Kidney (tissue), 22 donors: ENCODE measurements around the gene CRIP1. TPM values are rescaled to one million over a fixed set of nuclear protein-coding genes. Genes with fewer than 3 reads are reported as not detected.

ENCODE experiments used
- DNase-seq, 5 donors: peaks; one replicate each; pipeline ENCODE4 v3.0.0-alpha.2; 2013 to 2020
- FAIRE-seq: peaks from 2 replicates; lab custom pipeline; 2012; peaks lifted over from hg19 to GRCh38; lab: Jason Lieb, UNC
- H3K27ac ChIP-seq, 2 donors: one replicate each; pipeline ENCODE4 v1.7.0; 2013; ENCODE audit warnings: low read depth in 2 of 2, low read length in 2 of 2, inconsistent platforms in 1 of 2
- H3K27me3 ChIP-seq: one replicate; pipeline ENCODE4 v1.7.1; 2013; ENCODE audit warnings: low read length, inconsistent platforms; ENCODE audit not compliant: control insufficient read depth, insufficient read depth
- H3K36me3 ChIP-seq, 3 donors: one replicate each; pipeline versions ENCODE4 v1.7.0 to v1.7.1; 2013; ENCODE audit warnings: low read length in 3 of 3, control low read depth in 1 of 3, inconsistent platforms in 1 of 3; ENCODE audit not compliant: insufficient read depth in 3 of 3, control insufficient read depth in 2 of 3
- H3K4me1 ChIP-seq, 3 donors: one replicate each; pipeline versions ENCODE4 v1.7.0 to v1.7.1; 2013; ENCODE audit warnings: low read length in 3 of 3, inconsistent platforms in 1 of 3, low read depth in 1 of 3; ENCODE audit not compliant: control insufficient read depth in 2 of 3, insufficient read depth in 2 of 3
- H3K4me3 ChIP-seq, 3 donors: one replicate each; pipeline versions ENCODE4 v1.7.0 to v1.8.1; 2013; ENCODE audit warnings: low read length in 3 of 3, control low read depth in 1 of 3, inconsistent platforms in 1 of 3
- H3K9ac ChIP-seq, 3 donors: one replicate each; pipeline versions ENCODE4 v1.7.0 to v1.7.1; 2013; ENCODE audit warnings: low read length in 3 of 3, control low read depth in 1 of 3, inconsistent platforms in 1 of 3
- H3K9me3 ChIP-seq, 3 donors: one replicate each; pipeline versions ENCODE4 v1.7.0 to v1.7.1; 2013; ENCODE audit warnings: low read length in 3 of 3, control low read depth in 1 of 3, inconsistent platforms in 1 of 3; ENCODE audit not compliant: control insufficient read depth in 2 of 3, insufficient read depth in 1 of 3
- CTCF ChIP-seq: IDR thresholded peaks from 3 replicates; pipeline ENCODE4 v1.5.1; 2012; ENCODE audit warnings: mild to moderate bottlenecking, moderate library complexity, borderline replicate concordance; ENCODE audit not compliant: insufficient read depth; ENCODE audit errors: extremely low read depth
- intact Hi-C: fragments of 100-400 bp; cut with DNase I; formaldehyde crosslinking; loops from one replicate; pipeline ENCODE4 v1.11.1; 2022
- long read RNA-seq, 10 donors: library from polyadenylated mRNA in 1 of 10; unstranded in 1 of 10; transcript quantifications; one replicate each; pipeline ENCODE4 v2.0.0 and lab custom pipeline, GENCODE V29; 2021 to 2026
- polyA plus RNA-seq: library from polyadenylated mRNA; stranded (reverse); fragments of 350-450 nt; fragmentation: Illumina TruSeq; extraction: RNeasy Lipid Tissue Mini Kit (QIAGEN cat#74804); gene quantifications from one replicate; pipeline ENCODE4 v1.2.3, GENCODE V29; 2014; ENCODE audit warnings: low read depth, low replicate concordance; ENCODE audit not compliant: insufficient read depth
- total RNA-seq: library from RNA; stranded (reverse); fragmentation: NEBNext Ultra II Directional; extraction: Animal tissue kit (Norgen Biotek cat#: 25700); gene quantifications from one replicate; pipeline ENCODE4 v1.2.1, GENCODE V29; 2021
- donor health status: control.
- donor health status: control.
- donor health status: control.
- donor health status: control.
- donor health status: control.
- donor health status: DM: yes; HTN: yes; CAD: no.
- donor health status: Normal renal cell carcinoma (clear cell type).

The CRIP1 gene
- total RNA-seq (381 TPM), polyA plus RNA-seq (272 TPM)
- long read RNA-seq, donor 1, transcript CRIP1-205 (4 exons, 638 nt), result minor isoform, 5 of 23 reads
- long read RNA-seq, donor 1, transcript CRIP1-201 (5 exons, 1,311 nt), result major isoform, 16 of 23 reads
- long read RNA-seq, donor 1, partial matches to known transcripts, result 0 of 23 reads
- long read RNA-seq, donor 1, other reads (novel, unspliced or antisense), result 0 of 23 reads
- long read RNA-seq, donor 2, transcript CRIP1-201 (5 exons, 1,311 nt), result major isoform, 28 of 34 reads
- long read RNA-seq, donor 2, partial matches to known transcripts, result 0 of 34 reads
- long read RNA-seq, donor 2, other reads (novel, unspliced or antisense), result 0 of 34 reads
- long read RNA-seq, donor 3, transcript CRIP1-201 (5 exons, 1,311 nt), result major isoform, 38 of 43 reads
- long read RNA-seq, donor 3, partial matches to known transcripts, result 0 of 43 reads
- long read RNA-seq, donor 3, other reads (novel, unspliced or antisense), result 0 of 43 reads
- long read RNA-seq, donor 4, transcript CRIP1-201 (5 exons, 1,311 nt), result major isoform, 21 of 29 reads
- long read RNA-seq, donor 4, transcript CRIP1-205 (4 exons, 638 nt), result minor isoform, 5 of 29 reads
- long read RNA-seq, donor 4, partial matches to known transcripts, result 0 of 29 reads
- long read RNA-seq, donor 4, other reads (novel, unspliced or antisense), result 0 of 29 reads
- long read RNA-seq, donor 5, transcript CRIP1-201 (5 exons, 1,311 nt), result major isoform, 7 of 8 reads
- long read RNA-seq, donor 5, partial matches to known transcripts, result 0 of 8 reads
- long read RNA-seq, donor 5, other reads (novel, unspliced or antisense), result 0 of 8 reads
- long read RNA-seq, donor 6, transcript CRIP1-206 (3 exons, 2,241 nt), result minor isoform, 6 of 66 reads
- long read RNA-seq, donor 6, transcript CRIP1-201 (5 exons, 1,311 nt), result major isoform, 49 of 66 reads
- long read RNA-seq, donor 6, transcript CRIP1-205 (4 exons, 638 nt), result minor isoform, 9 of 66 reads
- long read RNA-seq, donor 6, partial matches to known transcripts, result 0 of 66 reads
- long read RNA-seq, donor 6, other reads (novel, unspliced or antisense), result 0 of 66 reads
- long read RNA-seq, donor 7, transcript CRIP1-205 (4 exons, 638 nt), result minor isoform, 8 of 216 reads
- long read RNA-seq, donor 7, transcript CRIP1-204 (2 exons, 1,443 nt), result minor isoform, 17 of 216 reads
- long read RNA-seq, donor 7, transcript CRIP1-201 (5 exons, 1,311 nt), result minor isoform, 85 of 216 reads
- long read RNA-seq, donor 7, transcript CRIP1-206 (3 exons, 2,241 nt), result major isoform, 101 of 216 reads
- long read RNA-seq, donor 7, partial matches to known transcripts, result 1 of 216 reads
- long read RNA-seq, donor 7, other reads (novel, unspliced or antisense), result 0 of 216 reads
- long read RNA-seq, donor 8, transcript CRIP1-201 (5 exons, 1,311 nt), result major isoform, 33 of 41 reads
- long read RNA-seq, donor 8, transcript CRIP1-205 (4 exons, 638 nt), result minor isoform, 5 of 41 reads
- long read RNA-seq, donor 8, partial matches to known transcripts, result 0 of 41 reads
- long read RNA-seq, donor 8, other reads (novel, unspliced or antisense), result 0 of 41 reads
- long read RNA-seq, donor 9, transcript CRIP1-201 (5 exons, 1,311 nt), result major isoform, 15 of 16 reads
- long read RNA-seq, donor 9, partial matches to known transcripts, result 0 of 16 reads
- long read RNA-seq, donor 9, other reads (novel, unspliced or antisense), result 0 of 16 reads
- long read RNA-seq, donor 10, transcript CRIP1-205 (4 exons, 638 nt), result minor isoform, 6 of 51 reads
- long read RNA-seq, donor 10, transcript CRIP1-201 (5 exons, 1,311 nt), result major isoform, 38 of 51 reads
- long read RNA-seq, donor 10, transcript CRIP1-206 (3 exons, 2,241 nt), result minor isoform, 5 of 51 reads
- long read RNA-seq, donor 10, partial matches to known transcripts, result 0 of 51 reads
- long read RNA-seq, donor 10, other reads (novel, unspliced or antisense), result 0 of 51 reads

GRCh38 chr14:105486163-105486973 lies at the start of gene CRIP1:
Gene CRIP1 (plus strand): TSS chr14:105486886. CDS start chr14:105487260, 374 bp downstream.
- FAIRE-seq (no peak), DNase-seq (peak in 1 of 5 donors; percentile 82)
- Histone ChIP-seq H3K9ac (no peak within 1 kb of the TSS), H3K4me1 (peaks cover 0 to 30% (median 16%) of the 10 kb centered on the region in 3 donors), H3K27me3 (no peaks in the 10 kb centered on the region), H3K27ac (peak within 1 kb of the TSS; percentile 32 to 43), H3K4me3 (peak within 1 kb of the TSS in 1 of 3 donors; percentile 37), H3K9me3 (no peaks in the 10 kb centered on the region), H3K36me3 (no peaks in the 10 kb centered on the region)
- intact Hi-C loops, result no loop called here
- TF ChIP-seq CTCF, result no peak

- H3K27ac ChIP-seq, result no peak overlapping the region
- DNase-seq (no peak), FAIRE-seq (no peak)
- TF ChIP-seq CTCF, result no peak
- intact Hi-C loops, result no loop called here
- H3K27me3 ChIP-seq, result no peaks in the 10 kb centered on the region
- peaks cover 0 to 2% (median 0%) of the 10 kb centered on the region in 3 donors for H3K36me3 ChIP-seq
- no peak overlapping the region for H3K9ac ChIP-seq
- no peak overlapping the region for H3K4me3 ChIP-seq
- no peaks in the 10 kb centered on the region for H3K9me3 ChIP-seq
- H3K4me1 ChIP-seq, result no peaks in the 10 kb centered on the region
Observed at GRCh38 chr14:105436891-105437722, 49.6 kb upstream of the CRIP1 start.
